LoVo (cell line): ENCODE data around the gene XRCC5.

Experiments used
- DNase-seq: peaks from one replicate; pipeline ENCODE4 v3.0.0-alpha.2; 2016; ENCODE audit warnings: low spot score

The XRCC5 gene

DNA sequence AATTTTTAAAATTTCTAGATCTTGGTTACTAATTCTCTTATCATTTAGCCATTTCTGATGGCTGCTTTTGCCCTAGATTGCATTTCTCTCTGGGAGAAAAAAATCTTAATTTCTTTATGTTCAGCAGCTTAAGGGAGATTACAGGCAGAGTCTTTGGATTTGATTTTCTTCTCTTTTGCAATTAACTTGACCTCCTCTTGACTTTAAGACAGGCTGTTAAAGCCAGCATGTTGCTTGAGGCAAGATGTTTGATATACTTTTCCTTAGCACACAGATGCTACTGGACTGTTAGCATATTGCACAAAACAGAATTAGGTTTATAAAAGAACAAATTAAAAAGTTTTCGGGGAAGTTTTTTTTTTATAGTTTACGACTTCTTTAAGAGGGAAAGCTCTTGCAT, 50.0 kb downstream of the XRCC5 start:
- DNase-seq, result no peak

DNA sequence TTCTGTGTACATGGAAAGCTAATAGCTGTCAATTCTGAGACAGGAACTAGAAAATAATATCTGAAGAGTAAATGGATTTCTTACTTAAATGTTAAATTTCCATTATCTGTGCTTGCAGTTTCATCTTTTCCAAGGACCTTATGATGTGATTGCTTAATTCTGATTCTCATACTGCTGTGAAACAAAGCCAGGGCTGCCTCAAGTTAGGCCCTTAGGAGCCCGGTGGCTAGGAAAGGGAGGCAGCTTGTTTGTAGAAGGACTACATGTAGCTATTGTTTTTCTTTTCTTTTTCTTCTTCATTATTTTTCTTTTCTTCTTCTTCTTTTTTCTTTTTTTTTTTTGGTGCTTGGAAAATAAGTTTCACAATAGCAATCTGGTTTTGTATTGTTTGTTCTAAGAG, 50.5 kb downstream of the XRCC5 start:
- DNase-seq, result no peak

DNA sequence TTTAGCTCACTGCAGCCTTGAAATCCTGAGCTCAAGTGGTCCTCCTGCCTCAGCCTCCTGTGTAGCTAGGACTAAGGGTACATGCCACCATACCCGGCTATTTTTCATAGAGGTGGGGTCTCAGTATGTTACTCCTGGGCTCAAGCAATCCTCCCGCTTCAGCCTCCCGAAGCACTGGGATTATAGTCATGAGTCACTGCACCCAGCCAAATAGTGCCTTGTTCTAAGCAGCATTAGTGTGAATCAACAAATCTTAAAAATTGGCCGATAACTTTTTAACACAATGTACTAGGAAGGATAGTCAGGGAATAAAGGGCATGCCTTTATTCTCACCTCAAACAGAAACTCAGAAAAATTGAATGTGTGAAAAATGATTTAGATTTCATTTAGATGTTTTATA, 51.6 kb downstream of the XRCC5 start:
- no peak for DNase-seq

DNA sequence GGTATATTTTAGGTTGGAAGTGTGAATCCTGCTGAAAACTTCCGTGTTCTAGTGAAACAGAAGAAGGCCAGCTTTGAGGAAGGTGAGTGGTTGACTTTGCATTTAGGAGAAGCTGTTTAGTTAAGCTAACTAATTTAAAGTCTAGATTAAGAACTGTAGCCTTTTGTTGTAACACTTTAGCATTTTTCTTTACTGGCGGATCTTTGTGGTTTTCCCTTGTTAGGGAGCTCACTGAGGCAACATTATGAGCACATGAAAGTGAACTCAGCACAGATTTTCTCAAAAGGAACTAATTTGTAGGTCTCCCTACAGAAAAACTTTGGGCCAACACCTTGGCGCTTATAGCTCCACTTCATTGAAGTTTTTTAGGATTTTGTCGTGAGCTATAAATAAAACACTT, 52.8 kb downstream of the XRCC5 start:
- no peak for DNase-seq

DNA sequence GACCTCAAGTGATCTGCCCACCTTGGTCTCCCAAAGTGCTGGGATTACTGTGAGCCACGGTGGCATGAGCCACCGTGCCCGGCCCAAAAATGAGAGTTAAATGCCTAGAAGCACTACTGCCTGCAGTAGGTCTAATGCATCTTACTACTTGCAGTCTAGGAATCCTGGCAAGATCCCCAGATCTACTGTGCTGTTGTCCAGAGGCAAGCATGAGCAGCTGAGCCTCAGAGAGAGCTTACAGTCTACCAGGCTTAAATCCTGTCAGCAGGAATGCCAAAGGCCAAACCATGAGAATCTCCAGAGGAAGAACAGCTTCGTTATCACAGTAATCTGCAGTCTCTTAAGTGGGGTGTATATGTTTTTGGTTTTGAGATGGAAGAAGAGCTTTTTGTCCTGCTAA, 54.4 kb downstream of the XRCC5 start:
- no peak for DNase-seq

DNA sequence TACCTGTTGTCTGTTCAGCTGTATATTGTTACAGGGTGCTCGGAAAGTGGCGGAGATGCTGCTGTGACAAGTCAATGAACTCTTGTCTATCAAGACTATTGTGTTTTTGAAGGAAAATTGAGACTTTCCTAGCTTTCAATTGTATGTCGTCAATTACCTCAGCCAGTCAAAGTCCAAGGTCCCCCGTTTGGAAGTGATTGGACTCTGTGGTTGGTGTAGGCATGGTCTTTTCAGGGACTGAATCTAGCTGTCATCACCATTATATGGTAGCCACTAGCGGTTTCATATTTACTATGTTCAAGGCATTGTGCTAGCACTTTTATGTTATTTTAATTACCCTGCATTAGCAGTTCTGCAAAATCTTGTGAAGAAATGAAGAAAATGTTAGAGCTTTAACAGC, 54.9 kb downstream of the XRCC5 start:
- DNase-seq, result no peak

DNA sequence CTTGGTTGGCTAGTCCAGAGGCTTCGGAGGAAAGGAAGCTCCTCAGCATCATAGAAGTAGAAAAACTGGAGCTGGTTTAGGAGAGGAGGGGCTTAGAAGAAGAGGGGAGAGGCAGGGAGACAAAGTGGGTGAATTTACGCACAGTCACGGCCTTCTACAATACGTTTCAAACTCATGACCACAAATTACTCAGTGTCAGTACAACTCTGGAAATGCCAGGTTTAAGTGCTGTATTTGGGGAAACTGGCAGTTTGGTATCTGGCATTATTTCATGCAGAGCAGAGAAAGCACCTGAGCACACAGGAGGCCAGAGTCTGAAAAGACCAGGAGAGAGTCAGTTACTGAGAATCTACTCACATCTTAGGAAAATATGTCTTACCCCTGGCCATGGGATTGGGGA, 55.4 kb downstream of the XRCC5 start:
- no peak for DNase-seq

DNA sequence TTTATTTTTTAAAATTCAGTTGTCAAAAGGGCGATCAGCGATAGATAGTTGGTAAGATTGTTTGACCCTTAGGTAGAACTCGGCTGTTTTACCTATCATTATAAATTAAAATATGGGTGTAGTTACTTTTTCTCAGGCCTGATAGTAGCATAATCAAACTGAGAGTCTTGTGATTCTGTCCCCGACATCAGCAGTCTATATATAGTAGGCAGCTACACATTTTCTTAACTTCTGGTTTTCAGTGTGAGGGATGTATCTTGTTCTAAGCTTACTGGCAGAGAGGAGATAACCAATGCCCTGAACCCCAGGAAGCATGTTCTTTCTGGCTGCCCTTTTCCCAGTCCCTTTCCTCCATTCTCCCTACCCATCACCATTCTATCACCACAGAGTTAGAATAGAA, 56.6 kb downstream of the XRCC5 start:
- no peak for DNase-seq

DNA sequence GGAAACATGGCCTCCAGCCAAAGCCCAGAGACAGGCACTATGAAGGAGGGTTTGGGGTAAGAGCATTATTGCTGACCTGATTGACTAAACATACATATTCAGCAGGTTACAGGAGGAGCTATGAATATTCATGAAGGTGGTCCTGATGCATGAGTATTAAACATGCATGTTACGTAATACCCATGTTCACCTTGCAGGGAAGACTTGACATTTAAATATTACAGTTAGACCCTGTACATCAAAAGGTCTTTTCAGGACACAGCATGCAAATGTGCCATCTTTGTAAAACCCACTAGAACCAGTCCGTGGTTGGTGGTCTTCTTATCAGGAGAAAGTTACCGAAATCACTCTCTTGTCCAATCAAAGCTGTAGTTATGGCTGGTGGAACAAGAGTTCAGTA, 59.9 kb downstream of the XRCC5 start:
- no peak for DNase-seq

DNA sequence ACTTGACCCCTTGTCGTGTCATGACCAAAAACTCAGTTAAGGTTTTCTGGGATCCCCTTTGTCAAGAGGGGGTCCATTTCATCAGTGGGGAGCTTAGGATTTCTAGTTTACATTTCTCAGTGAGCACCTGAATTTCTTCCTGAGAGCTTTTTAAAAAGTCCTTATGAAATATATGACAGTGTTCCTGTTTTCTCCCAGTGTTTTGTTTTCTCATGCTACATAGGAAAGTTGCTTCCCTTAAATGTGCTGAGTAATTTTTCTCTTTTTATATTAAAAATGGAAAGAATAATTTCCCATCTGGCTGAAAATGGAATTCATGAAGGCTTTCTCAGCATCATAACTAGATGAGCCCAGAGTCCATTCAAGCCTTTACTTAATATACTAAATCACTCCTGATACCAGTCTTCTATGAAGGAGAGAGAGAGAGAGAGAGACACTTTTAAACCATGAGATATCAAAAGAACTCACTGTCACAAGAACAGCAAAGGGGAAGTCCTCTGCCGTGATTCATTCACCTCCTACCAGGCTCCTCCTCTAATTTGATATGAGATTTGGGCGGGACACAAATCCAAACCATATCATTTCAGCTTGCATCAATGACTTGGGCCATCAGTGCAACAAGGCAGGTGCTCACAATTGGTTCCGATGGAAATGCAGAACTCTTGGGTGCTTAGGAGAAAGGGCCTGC, 61.1 kb downstream of the XRCC5 start:
- DNase-seq, result no peak

DNA sequence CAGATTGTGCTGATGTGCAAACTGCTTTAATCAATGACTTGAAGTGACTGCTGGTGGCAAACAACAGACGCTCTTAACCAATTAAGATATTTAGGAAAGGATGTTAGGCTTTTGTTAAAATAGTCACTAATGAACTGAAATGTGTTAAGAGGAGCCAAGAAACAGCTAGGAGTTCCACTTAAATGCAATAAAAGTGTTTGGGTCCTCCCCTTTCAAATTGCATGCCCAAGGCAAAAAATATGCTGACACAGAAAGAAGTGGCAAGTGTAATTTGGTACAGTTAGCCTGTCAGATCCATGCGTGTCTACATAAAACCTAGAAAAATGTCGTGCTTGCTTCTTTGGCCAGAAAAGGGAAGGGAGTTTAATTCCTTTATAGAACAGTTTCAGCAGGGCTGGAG, 61.9 kb downstream of the XRCC5 start:
- no peak for DNase-seq

DNA sequence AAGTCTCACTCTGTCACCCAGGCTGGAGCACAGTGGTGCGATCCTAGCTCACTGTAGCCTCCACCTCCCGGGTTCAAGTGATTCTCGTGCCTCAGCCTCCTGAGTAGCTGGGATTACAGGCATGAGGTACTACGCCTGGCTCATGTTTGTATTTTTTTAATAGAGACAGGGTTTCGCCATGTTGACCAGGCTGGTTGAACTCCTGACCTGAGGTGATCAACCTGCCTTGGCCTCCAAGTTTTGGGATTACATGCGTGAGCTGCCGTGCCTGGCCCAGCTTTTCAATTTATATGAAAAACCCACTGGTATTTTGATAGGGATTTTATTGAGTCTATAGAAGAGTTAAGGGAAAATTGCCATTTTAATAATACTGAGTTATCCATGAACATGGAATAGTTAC, 63.3 kb downstream of the XRCC5 start:
- DNase-seq, result no peak

DNA sequence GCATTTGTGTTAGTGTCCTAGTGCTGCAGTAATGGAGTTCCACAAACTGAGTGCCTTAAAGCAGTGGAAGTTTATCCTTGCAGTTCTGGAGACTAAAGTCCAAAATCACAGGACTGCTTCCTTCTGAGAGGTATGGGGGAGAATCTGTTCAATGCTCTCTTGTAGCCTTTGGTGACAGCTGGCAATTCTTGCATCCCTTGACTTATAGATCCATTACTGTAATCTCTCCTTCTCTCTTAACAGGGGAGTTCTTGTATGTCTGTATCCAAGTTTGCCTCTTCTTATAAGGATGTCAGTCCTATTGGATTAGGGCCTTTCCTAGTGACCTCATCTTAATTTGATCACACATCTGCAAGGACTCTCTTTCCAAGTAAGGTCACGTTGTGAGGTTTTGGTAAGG, 69.9 kb downstream of the XRCC5 start:
- no peak for DNase-seq

DNA sequence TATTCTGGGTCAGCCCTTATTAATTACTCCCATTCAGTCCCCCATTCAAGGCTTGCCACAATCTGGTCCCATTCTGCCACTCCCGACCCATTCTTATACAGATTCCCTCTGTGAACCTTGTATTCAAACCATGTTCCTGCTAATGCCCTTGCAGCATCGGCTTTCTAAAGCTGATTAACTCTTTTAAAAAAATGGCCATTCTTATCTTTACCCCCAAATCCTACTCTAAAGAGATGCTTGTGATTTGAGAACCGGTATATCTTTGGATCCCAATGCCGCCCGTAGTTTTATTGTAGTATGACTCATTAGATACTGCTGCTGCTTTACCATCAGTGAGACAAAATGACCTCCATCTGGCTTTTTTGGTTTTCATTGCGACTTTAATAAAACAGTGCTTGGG, 72.2 kb downstream of the XRCC5 start:
- DNase-seq, result peak; percentile 4

DNA sequence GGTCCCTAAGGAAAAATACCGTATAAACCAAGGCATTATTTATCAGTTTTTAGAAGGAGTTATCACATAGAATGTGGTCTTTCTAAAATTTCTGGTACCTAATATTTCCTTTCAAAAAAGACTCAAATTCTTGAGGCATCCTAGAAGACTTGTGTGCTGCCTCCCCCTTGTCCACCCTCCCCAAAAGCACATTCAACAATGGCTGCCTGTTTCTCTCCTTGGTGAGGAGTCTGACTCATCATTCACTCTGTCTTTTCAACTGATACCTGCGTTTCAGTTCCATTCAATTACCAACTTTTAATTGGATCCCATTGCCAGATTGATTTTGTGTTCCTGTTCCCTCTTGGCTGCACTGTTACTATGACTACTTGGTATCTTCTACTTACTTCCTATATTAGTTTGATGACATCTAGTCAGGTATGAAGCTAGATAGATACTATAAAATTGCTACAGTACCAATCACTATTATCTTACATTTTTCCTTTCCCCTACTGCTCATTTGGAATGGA, 72.9 kb downstream of the XRCC5 start:
- DNase-seq, result no peak

DNA sequence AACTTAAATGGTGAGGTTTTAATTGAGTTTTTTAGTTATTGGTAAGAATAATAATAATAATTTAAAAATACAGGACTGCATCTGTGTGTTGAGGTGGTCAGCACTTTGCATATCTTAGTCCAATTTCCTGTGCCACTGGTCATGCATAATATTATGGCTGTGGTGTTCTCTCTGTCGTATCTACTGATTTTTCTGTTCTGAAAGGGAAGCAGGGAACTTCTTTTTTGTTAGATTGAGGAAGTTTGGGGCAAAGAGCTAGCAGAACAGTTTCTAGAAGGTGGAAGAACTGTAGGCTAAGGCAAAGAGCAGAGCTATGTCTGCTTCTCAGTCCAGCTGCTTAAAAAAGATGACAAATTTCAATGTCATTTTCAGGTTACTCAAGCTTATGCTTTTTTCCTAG, 74.3 kb downstream of the XRCC5 start:
- DNase-seq, result no peak

DNA sequence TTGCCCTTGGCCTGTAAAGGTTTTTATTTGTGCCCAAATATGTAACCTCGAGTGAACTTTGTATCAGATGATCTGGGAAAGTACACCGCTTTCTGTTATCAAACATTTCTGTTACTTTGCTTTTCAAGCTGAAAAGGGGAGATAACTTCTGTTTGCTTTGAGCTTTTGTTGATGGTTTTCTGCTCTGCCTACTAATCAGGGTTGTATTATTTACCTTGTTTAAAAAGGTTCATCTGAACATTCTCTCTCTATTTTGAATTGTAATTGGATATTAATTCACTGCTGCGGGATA, 79.4 kb downstream of the XRCC5 start:
- no peak for DNase-seq

DNA sequence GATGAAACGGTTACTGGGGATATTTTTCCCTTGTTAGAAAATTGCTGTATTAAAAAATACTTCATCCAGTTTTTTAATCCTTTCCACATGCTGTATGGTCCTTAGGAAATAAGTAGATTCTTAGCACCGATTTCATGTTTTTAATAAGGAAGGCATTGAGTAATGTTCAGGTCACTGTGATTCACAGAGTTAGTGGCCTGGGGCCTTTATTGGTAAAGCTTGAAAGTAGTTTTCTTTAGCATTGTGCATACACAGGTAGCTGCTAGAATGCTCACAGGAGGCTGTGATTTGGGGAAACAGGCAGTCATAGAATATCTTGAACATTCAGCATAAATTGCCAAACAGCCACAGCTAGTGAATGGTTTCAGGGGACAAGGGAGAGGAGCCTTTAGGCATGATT, 79.8 kb downstream of the XRCC5 start:
- DNase-seq, result no peak

DNA sequence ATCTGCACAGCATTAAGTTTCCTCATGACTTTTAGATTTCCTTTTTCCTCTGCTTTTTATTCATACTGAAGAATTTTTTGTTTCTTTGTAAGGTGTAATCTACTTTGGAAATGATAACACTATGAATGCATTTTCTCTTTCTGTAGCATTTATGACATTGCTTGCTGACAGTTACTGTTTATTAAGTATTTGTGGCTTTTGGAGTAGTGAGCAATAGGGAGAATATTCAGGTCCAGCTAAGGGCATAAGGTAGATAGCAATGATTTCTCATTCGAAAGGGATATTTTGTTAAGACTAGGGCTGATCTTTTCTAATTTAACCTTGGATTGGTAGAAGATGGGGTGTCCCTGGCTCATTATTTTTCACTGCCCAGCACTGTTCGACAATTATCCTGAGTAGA, 80.3 kb downstream of the XRCC5 start:
- no peak for DNase-seq

DNA sequence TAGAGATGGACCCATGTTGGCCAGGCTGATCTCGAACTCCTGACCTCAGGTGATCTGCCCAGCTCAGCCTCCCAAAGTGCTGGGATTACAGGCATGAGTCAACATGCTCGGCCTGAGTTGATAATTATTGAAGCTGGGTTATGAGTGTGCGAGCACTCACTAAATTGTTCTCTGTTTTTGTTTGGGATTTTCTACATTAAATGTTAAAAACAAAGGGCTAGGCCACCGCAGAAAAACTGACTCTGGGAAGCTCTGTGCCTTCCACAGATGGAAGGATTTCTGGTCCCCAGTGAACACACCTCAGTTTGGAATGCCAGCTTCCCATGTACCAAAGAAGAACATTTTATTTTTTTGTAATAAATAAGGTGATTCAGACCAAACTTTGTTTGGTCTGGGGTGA, 83.0 kb downstream of the XRCC5 start:
- no peak for DNase-seq

DNA sequence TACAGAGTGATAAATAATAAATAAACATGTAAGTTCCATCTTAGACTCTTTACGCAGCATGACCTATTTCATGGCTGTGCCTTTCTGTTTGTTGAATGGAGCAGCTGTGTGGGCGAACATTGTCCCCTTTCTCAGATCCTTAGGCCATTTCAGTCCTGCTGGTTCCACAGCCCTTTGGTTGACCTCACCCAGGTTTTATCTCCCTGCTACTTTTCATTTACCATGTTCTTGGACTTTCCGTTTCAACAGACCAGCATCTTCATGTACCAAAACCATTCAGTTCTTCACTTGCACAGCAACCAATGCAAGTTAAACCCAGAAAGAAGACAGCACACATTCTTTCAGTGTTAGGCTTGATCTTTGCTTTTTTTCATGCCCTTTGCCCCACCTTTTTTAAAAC, 83.8 kb downstream of the XRCC5 start:
- DNase-seq, result no peak

DNA sequence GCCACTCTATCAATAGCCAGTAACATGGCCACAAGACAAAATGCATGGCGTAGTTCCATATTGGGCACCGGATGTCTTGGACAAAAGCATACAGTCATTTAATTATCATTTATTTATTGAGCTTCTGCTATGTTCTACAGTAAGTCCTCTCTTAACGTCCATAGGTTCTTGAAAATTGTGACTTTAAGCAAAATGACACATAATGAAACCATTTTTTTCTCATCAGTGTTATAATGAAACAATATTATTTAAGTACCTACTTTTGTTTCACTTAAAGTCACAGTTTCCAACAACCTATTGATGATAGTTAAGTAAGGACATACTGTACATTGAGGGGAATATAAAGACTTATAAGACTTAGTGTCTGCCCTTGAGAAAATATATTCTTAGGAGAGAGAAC, 84.9 kb downstream of the XRCC5 start:
- DNase-seq, result no peak

DNA sequence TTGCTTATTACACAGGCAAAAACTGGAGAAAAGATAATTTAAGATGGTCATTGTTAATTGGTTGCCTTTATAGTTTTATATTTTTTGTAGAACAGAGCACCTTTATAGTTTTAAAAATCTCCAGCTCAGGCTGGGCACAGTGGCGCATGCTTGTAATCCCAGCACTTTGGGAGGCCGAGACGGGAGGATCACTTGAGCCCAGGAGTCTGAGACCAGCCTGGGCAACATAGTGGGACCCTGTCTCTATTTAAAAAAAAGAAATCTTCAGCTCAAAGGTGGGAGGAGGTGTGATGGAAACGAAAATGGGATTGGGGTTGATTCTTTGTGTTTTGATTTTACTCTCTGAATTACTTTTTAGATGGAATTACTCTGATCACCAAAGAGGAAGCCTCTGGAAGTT, 85.4 kb downstream of the XRCC5 start:
- DNase-seq, result no peak

DNA sequence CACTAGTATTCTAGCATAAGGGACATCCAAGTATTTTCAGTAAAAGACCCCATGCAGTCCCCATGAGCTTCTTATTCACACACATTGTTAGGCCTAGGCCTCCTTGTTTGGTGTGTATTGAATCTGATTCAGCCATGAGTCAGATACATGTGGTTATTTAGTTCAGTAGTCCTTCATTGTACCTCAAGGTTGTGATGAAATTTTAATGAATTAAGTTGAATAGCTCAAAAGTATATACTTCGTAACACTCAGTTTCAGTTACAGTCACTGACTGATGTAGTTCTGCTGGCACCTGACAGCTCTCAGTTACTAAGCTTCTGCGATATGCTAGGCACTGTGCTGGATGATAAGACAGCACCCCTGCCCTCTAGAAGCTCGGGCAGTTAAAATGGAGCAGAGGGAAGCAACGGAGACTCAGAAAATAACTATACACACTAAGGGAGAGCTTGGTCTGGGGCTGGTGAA, 86.4 kb downstream of the XRCC5 start:
- DNase-seq, result no peak
